Right cardiac atrium (tissue), 5 donors: ENCODE results near the gene PTPRS. TPM values are rescaled to one million over a fixed set of nuclear protein-coding genes. Genes with fewer than 3 reads are reported as not detected.

Experiments
- ATAC-seq, 2 donors: fragments of 200-7000 bp; cut with Tn5 transposase; one replicate each; pipeline versions ENCODE4 v1.8.0 to v1.9.1; 2020; ENCODE audit warnings: moderate library complexity in 2 of 2, mild to moderate bottlenecking in 1 of 2
- DNase-seq, 3 donors: peaks; one replicate each; pipeline ENCODE4 v3.0.0-alpha.2; 2020
- H3K27ac ChIP-seq: one replicate; pipeline ENCODE4 v1.5.1; 2013; ENCODE audit warnings: mild to moderate bottlenecking, low read length, control low read depth, moderate library complexity
- H3K27me3 ChIP-seq: one replicate; pipeline ENCODE4 v1.6.1; 2013; ENCODE audit not compliant: control insufficient read depth, insufficient read depth
- H3K4me1 ChIP-seq: one replicate; pipeline ENCODE4 v1.6.1; 2013; ENCODE audit warnings: low read length; ENCODE audit not compliant: control insufficient read depth, insufficient read depth
- H3K4me3 ChIP-seq: one replicate; pipeline ENCODE4 v1.5.1; 2013; ENCODE audit warnings: low read length, control low read depth
- H3K9me3 ChIP-seq: one replicate; pipeline ENCODE4 v1.6.1; 2013; ENCODE audit warnings: low read length; ENCODE audit not compliant: control insufficient read depth
- WGBS: extraction: QIAGEN DNeasy Blood & Tissue Kit; methylation state at CpG from one replicate; pipeline ENCODE4 v1.1.7; 2013; 5-methylcytosine and 5-hydroxymethylcytosine counted together
- intact Hi-C, 4 donors: fragments of 100-400 bp; cut with DNase I; formaldehyde crosslinking; loops; one replicate each; pipeline versions ENCODE4 v1.11.0 to v1.14.0; 2022 to 2023
- polyA plus RNA-seq: library from polyadenylated mRNA; stranded (reverse); fragments of 200-250 nt; gene quantifications from one replicate; pipeline ENCODE4 v1.2.3, GENCODE V29; 2013
- total RNA-seq, 4 donors: library from RNA; stranded (reverse); fragmentation: NEBNext Ultra II Directional; extraction: Animal tissue kit (Norgen Biotek cat#: 25700); gene quantifications; one replicate each; pipeline ENCODE4 v1.2.1, GENCODE V29; 2021
- donor health status: healthy with polysubstance abuse.
- donor health status: DM: no; HTN: yes; CAD: no.
- donor health status: DM: no; HTN: no; CAD: no.
- donor health status: DM: no; HTN: yes; CAD: no; lungs with severe emphysema.
- donor health status: DM: yes; HTN: yes; CAD: no.

The PTPRS gene
- total and polyA plus RNA-seq, 5 donors: 31.9 to 153 (median 125) TPM

DNA sequence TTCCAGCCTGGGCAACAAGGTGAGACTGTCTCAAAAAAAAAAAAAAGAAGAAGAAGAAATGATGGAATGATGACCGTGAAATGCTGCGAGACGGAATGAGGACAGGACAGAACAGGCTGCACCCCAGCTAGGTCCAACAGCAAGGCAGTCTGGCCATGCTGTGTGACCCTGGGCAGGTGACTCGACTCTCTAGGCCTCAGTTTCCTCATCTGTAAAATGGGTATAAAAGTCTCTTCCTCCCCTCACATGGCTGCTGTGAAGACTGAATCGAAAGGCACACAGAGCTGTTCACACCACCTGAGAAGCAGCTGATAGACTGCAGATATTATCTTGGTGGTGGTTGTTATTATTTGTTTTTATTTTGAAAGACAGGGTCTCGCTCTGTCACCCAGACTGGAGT, 22.3 kb downstream of the PTPRS start:
- Histone ChIP-seq H3K4me3 (no peak overlapping the region), H3K27me3 (no peaks in the 10 kb centered on the region), H3K9me3 (no peaks in the 10 kb centered on the region), H3K4me1 (no peaks in the 10 kb centered on the region), H3K27ac (no peak overlapping the region)
- ATAC-seq (no peak), DNase-seq (no peak)
- WGBS: 94% methylated on average over 6 of the region's 6 CpGs
- intact Hi-C loops: no loop called here

DNA sequence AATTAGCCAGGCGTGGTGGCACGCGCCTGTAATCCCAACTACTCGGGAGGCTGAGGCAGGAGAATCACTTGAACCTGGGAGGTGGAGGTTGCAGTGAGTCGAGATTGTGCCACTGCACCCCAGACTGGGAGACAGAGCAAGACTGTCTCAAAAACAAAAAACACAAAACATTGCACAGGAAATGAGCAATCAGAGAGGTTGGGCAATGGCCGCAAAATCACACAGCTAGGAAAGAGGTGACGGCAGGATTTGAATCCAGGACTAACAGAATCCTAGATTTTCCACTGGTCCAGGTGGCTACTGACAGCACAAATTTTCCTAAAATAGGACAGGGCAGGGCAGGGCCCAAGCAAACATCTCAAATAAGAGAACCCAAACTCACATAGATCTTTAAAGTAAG, 23.3 kb downstream of the PTPRS start:
- DNase-seq (no peak), ATAC-seq (no peak)
- Histone ChIP-seq H3K4me1 (no peaks in the 10 kb centered on the region), H3K9me3 (no peaks in the 10 kb centered on the region), H3K27me3 (no peaks in the 10 kb centered on the region), H3K4me3 (no peak overlapping the region), H3K27ac (no peak overlapping the region)
- intact Hi-C loops: no loop called here
- WGBS: 78% methylated on average over 7 of the region's 7 CpGs

GRCh38 chr19:5316138-5316537, 24.5 kb downstream of the PTPRS start:
- intact Hi-C loops: no loop called here
- DNase-seq (no peak), ATAC-seq (no peak)
- no peaks in the 10 kb centered on the region for H3K4me1 ChIP-seq
- 91% methylated on average over 9 of the region's 9 CpGs for WGBS
- no peaks in the 10 kb centered on the region for H3K27me3 ChIP-seq
- no peak overlapping the region for H3K27ac ChIP-seq
- no peak overlapping the region for H3K4me3 ChIP-seq
- H3K9me3 ChIP-seq: no peaks in the 10 kb centered on the region

DNA sequence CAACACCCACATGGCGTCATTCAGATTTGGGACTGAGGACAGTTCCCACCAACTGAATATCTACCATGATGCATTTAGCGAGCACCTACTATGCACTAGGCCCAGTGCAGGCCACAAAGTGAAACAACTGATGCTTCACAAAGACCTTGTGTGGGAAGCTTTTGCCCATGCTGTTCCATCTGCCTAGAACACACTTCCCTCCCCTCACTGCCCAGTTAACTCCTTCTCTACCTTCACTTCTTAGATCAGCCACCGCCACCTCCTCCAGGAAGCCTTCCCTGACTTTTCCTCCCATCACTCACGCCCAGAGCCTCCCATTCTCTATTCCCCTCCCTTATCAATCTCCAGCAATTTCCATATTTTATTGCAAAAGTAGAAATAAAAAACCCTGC, 25.7 kb downstream of the PTPRS start:
- Histone ChIP-seq H3K27me3 (no peaks in the 10 kb centered on the region), H3K4me1 (no peaks in the 10 kb centered on the region), H3K4me3 (no peak overlapping the region), H3K27ac (no peak overlapping the region), H3K9me3 (no peaks in the 10 kb centered on the region)
- ATAC-seq: no peak
- intact Hi-C loops: no loop called here
- 71% methylated on average over 4 of the region's 4 CpGs for WGBS
- no peak for DNase-seq

- Histone ChIP-seq H3K27ac (no peak overlapping the region), H3K4me3 (no peak overlapping the region), H3K4me1 (no peaks in the 10 kb centered on the region), H3K9me3 (no peaks in the 10 kb centered on the region), H3K27me3 (no peaks in the 10 kb centered on the region)
- peak in 1 of 2 donors; percentile 22 for ATAC-seq
- 83% methylated on average over 7 of the region's 7 CpGs for WGBS
- intact Hi-C loops: no loop called here
- DNase-seq: no peak
Measured at GRCh38 chr19:5314012-5314906, 26.4 kb downstream of the PTPRS start.

DNA sequence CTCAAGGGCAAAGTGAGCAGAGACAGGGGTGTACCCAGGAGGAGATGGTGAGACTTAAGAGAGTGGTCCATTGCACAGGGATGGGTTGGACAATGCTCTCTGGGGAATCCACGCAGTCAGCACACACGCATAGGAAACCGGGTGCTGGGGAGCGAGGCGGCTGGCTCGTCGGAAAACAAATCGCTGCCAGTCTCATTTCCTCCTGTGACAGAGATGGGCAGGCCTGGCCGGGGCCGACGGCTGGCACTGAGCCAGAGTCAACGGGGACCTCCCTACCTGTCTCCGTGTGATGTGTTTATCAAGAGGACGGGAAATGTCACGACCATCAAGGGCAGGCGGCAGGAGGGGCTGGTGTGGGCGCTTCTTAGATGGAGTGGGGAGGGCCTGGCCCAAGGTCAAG, 27.3 kb downstream of the PTPRS start:
- Histone ChIP-seq H3K4me3 (no peak overlapping the region), H3K9me3 (no peaks in the 10 kb centered on the region), H3K27ac (no peak overlapping the region), H3K4me1 (no peaks in the 10 kb centered on the region), H3K27me3 (no peaks in the 10 kb centered on the region)
- DNase-seq (peak in 1 of 3 donors; percentile 74), ATAC-seq (peak in 1 of 2 donors; percentile 45)
- WGBS: 19% methylated on average over 17 of the region's 17 CpGs
- intact Hi-C loops: no loop called here

- 97% methylated on average over 8 of the region's 8 CpGs for WGBS
- H3K27ac ChIP-seq: no peak overlapping the region
- no peaks in the 10 kb centered on the region for H3K9me3 ChIP-seq
- no peak overlapping the region for H3K4me3 ChIP-seq
- no peaks in the 10 kb centered on the region for H3K4me1 ChIP-seq
- no peaks in the 10 kb centered on the region for H3K27me3 ChIP-seq
- intact Hi-C loops: no loop called here
- ATAC-seq: no peak
- no peak for DNase-seq
Measured at GRCh38 chr19:5312058-5312457, 28.6 kb downstream of the PTPRS start.

GRCh38 chr19:5309438-5310204, 31.0 kb downstream of the PTPRS start:
- H3K4me1 ChIP-seq: no peaks in the 10 kb centered on the region
- peak; percentile 4 to 9 for ATAC-seq
- H3K4me3 ChIP-seq: no peak overlapping the region
- no peak overlapping the region for H3K27ac ChIP-seq
- WGBS: 62% methylated on average over 17 of the region's 17 CpGs
- H3K9me3 ChIP-seq: no peaks in the 10 kb centered on the region
- H3K27me3 ChIP-seq: no peaks in the 10 kb centered on the region
- intact Hi-C loops: no loop called here
- peak in 1 of 3 donors; percentile 64 for DNase-seq

DNA sequence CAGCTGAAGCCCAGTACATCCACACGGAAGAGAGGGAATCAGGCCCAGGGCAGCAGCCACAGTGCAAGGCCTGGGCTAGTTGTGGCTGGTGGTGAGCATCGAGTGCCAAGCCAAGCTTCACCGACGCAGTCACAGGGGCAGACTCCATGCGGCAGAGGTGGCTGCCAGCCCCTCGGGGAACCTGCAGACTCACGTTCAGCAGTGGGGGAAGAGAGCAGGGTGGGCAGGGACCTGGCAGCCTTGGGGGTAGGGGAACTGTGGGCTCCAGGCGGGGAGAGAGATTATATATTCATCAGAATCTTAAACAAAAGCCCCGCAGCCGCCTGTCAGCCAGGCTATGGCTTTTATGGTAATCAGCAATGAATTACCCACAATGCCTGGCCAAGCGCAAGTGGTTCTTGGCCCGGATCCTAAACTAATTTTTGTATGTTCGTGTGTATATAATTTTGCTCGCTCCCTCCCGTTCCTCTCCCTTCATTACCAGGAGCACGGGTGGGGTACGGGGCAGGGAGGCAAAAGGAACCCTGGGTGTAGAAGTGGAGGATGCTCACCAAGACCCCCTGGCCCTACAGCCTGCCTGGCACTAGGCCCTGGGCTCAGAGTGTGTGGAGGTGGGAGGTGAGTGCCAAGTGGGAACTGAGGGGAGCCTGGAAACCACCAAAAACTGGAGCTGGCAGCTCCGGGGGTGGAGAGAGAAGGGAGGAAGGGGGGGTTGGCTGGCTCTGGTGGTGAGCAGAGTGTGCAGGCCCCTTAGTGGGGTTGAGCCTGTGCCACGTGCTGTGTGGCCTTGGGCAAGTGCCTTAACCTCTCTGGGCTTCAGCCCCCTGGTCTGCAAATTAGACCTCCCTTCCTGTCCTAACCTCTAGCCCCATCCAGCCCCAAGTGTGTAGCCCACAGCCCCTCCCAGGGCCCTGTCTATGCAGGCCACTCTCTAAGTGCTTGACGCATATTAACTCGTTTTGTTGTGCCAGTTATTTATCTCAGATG, 31.9 kb downstream of the PTPRS start:
- no peaks in the 10 kb centered on the region for H3K27me3 ChIP-seq
- H3K4me3 ChIP-seq: peak overlapping the region; percentile 6
- intact Hi-C loops: no loop called here
- H3K9me3 ChIP-seq: no peaks in the 10 kb centered on the region
- 37% methylated on average over 21 of the region's 21 CpGs for WGBS
- peak overlapping the region; percentile 84 for H3K27ac ChIP-seq
- H3K4me1 ChIP-seq: no peaks in the 10 kb centered on the region
- ATAC-seq (peak; percentile 92 to 95), DNase-seq (peak; percentile 82 to 94 (median 92))

DNA sequence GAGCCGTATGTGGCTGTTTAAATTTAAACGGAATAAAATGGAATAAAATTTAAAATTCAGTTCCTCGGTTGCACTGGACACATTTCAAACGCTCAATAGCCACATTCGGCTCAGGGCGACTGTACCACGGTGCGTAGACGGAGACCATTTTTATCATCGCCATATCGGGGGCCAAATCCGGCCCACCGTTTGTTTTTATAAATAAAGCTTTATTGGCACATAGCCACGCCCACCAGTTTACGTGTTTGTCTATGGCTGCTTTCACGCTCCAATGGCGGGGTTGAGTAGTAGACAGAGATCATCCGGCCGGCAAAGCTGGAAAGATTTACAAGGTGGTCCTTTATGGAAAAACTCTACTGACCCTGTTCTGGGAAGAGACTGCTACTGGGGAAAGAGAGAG, 33.0 kb downstream of the PTPRS start:
- Histone ChIP-seq H3K27ac (no peak overlapping the region), H3K9me3 (no peaks in the 10 kb centered on the region), H3K4me1 (no peaks in the 10 kb centered on the region), H3K4me3 (no peak overlapping the region), H3K27me3 (no peaks in the 10 kb centered on the region)
- 96% methylated on average over 19 of the region's 19 CpGs for WGBS
- intact Hi-C loops: no loop called here
- no peak for ATAC-seq
- DNase-seq: no peak
